ENCODE measurements around the gene RPL14.

Gene RPL14

GRCh38 chr3:40445880-40446279, 11.3 kb upstream of the RPL14 start:
- TF ChIP-seq FOXP2 (optimal IDR thresholded peaks at IDR 0.05; ENCODE audit: borderline replicate concordance, extremely low read depth, extremely low read length, insufficient read depth) (no peak), REST (IDR thresholded peaks at IDR 0.05; ENCODE audit: insufficient read depth in 1 of 2, low read depth in 2 of 2, low read length in 2 of 2) (no peak), POLR2AphosphoS5 (IDR thresholded peaks at IDR 0.05; ENCODE audit: low read depth, low read length) (no peak), SIN3A (IDR thresholded peaks at IDR 0.05; ENCODE audit: borderline replicate concordance, insufficient read depth, low read length) (no peak), TAF1 (IDR thresholded peaks at IDR 0.05; ENCODE audit: borderline replicate concordance, insufficient read depth, low read length) (no peak)

GRCh38 chr3:40450438-40450837, 6.7 kb upstream of the RPL14 start:
- TF ChIP-seq TAF1 (IDR thresholded peaks at IDR 0.05; ENCODE audit: borderline replicate concordance, insufficient read depth, low read length) (no peak), POLR2AphosphoS5 (IDR thresholded peaks at IDR 0.05; ENCODE audit: low read depth, low read length) (no peak), SIN3A (IDR thresholded peaks at IDR 0.05; ENCODE audit: borderline replicate concordance, insufficient read depth, low read length) (no peak), REST (IDR thresholded peaks at IDR 0.05; ENCODE audit: insufficient read depth in 1 of 2, low read depth in 2 of 2, low read length in 2 of 2) (no peak), FOXP2 (optimal IDR thresholded peaks at IDR 0.05; ENCODE audit: borderline replicate concordance, extremely low read depth, extremely low read length, insufficient read depth) (no peak)

GRCh38 chr3:40451551-40451950, 5.6 kb upstream of the RPL14 start:
- TF ChIP-seq TAF1 (IDR thresholded peaks at IDR 0.05; ENCODE audit: borderline replicate concordance, insufficient read depth, low read length) (no peak), REST (IDR thresholded peaks at IDR 0.05; ENCODE audit: insufficient read depth in 1 of 2, low read depth in 2 of 2, low read length in 2 of 2) (no peak), SIN3A (IDR thresholded peaks at IDR 0.05; ENCODE audit: borderline replicate concordance, insufficient read depth, low read length) (no peak), POLR2AphosphoS5 (IDR thresholded peaks at IDR 0.05; ENCODE audit: low read depth, low read length) (no peak), FOXP2 (optimal IDR thresholded peaks at IDR 0.05; ENCODE audit: borderline replicate concordance, extremely low read depth, extremely low read length, insufficient read depth) (no peak)

GRCh38 chr3:40452057-40452456, 5.1 kb upstream of the RPL14 start:
- TF ChIP-seq POLR2AphosphoS5 (IDR thresholded peaks at IDR 0.05; ENCODE audit: low read depth, low read length) (no peak), TAF1 (IDR thresholded peaks at IDR 0.05; ENCODE audit: borderline replicate concordance, insufficient read depth, low read length) (no peak)

- no peak for TF ChIP-seq TAF1 (IDR thresholded peaks at IDR 0.05; ENCODE audit: borderline replicate concordance, insufficient read depth, low read length)
- no peak for TF ChIP-seq FOXP2 (optimal IDR thresholded peaks at IDR 0.05; ENCODE audit: borderline replicate concordance, extremely low read depth, extremely low read length, insufficient read depth)
- no peak for TF ChIP-seq POLR2AphosphoS5 (IDR thresholded peaks at IDR 0.05; ENCODE audit: low read depth, low read length)
- no peak for TF ChIP-seq REST (IDR thresholded peaks at IDR 0.05; ENCODE audit: insufficient read depth in 1 of 2, low read depth in 2 of 2, low read length in 2 of 2)
- TF ChIP-seq SIN3A (IDR thresholded peaks at IDR 0.05; ENCODE audit: borderline replicate concordance, insufficient read depth, low read length): no peak
Measured at GRCh38 chr3:40452562-40452875, 4.6 kb upstream of the RPL14 start.
